PC-3 (cell line): ENCODE measurements around the gene LIPA. TPM values are rescaled to one million over a fixed set of nuclear protein-coding genes. Genes with fewer than 3 reads are reported as not detected.

ENCODE experiments used
- ATAC-seq: fragments of 200-7000 bp; cut with Tn5 transposase; 2 replicates; pipeline ENCODE4 v1.9.1; 2020; ENCODE audit warnings: mild to moderate bottlenecking, moderate library complexity
- BruUV-seq: library from RNA; stranded (reverse); fragments of 400-500 nt; replicated peaks from 2 replicates; lab custom pipeline; 2021; lab: Mats Ljungman, UMichigan
- CTCF ChIA-PET: fragments of 300-600 bp; sonication (Branson Sonifier 250); formaldehyde crosslinking; loops from one replicate; lab custom pipeline; 2022; ENCODE audit warnings: antibody characterized with exemption; lab: Charles Lee
- POLR2A ChIA-PET: fragments of 300-600 bp; sonication (Branson Sonifier 250); formaldehyde crosslinking; loops from one replicate; lab custom pipeline; 2022; ENCODE audit warnings: antibody characterized with exemption; ENCODE audit not compliant: unreplicated experiment; lab: Charles Lee
- DNase-seq: peaks from one replicate; pipeline ENCODE4 v3.0.0-alpha.2; 2015
- H2AFZ ChIP-seq: fragments of 300-600 bp; sonication (generic); 2 replicates; pipeline ENCODE4 v1.6.0; 2016; ENCODE audit warnings: antibody characterized with exemption, low read length
- H3F3A ChIP-seq: fragments of 300-600 bp; sonication (generic); one replicate; pipeline ENCODE4 v1.6.0; 2017; ENCODE audit warnings: antibody characterized with exemption, low read length, control low read depth, mild to moderate bottlenecking; ENCODE audit not compliant: unreplicated experiment
- H3K27ac ChIP-seq: fragments of 300-600 bp; sonication (generic); 2 replicates; pipeline ENCODE4 v1.5.1; 2016; ENCODE audit warnings: mild to moderate bottlenecking, low read length
- H3K27me3 ChIP-seq: fragments of 300-600 bp; sonication (generic); 2 replicates; pipeline ENCODE4 v1.6.1; 2016; ENCODE audit warnings: low read length, mixed read lengths
- H3K36me3 ChIP-seq: fragments of 300-600 bp; sonication (generic); 2 replicates; pipeline ENCODE4 v1.6.1; 2016; ENCODE audit warnings: low read depth, mixed run types, low read length, mixed read lengths
- H3K4me1 ChIP-seq: fragments of 300-600 bp; sonication (generic); 2 replicates; pipeline ENCODE4 v1.5.1; 2016; ENCODE audit warnings: low read length; ENCODE audit not compliant: insufficient read depth
- H3K4me2 ChIP-seq: fragments of 300-600 bp; sonication (generic); 2 replicates; pipeline ENCODE4 v1.6.0; 2016; ENCODE audit warnings: low read length
- H3K4me3 ChIP-seq: fragments of 300-600 bp; sonication (generic); 2 replicates; pipeline ENCODE4 v1.5.1; 2016; ENCODE audit warnings: mild to moderate bottlenecking, low read length, mixed read lengths
- H3K79me2 ChIP-seq: fragments of 300-600 bp; sonication (generic); 2 replicates; pipeline ENCODE4 v1.6.1; 2017; ENCODE audit warnings: low read length, mixed read lengths
- H3K9ac ChIP-seq: fragments of 300-600 bp; sonication (generic); 2 replicates; pipeline ENCODE4 v1.6.0; 2016; ENCODE audit warnings: mild to moderate bottlenecking, low read length
- H3K9me2 ChIP-seq: fragments of 300-600 bp; sonication (generic); replicated peaks from 2 replicates; pipeline ENCODE4 v1.6.1; 2016; ENCODE audit warnings: mixed run types, low read length, mixed read lengths
- H3K9me3 ChIP-seq: fragments of 300-600 bp; sonication (generic); 2 replicates; pipeline ENCODE4 v1.6.1; 2016; ENCODE audit warnings: low read length, mixed read lengths
- H4K20me1 ChIP-seq: fragments of 300-600 bp; sonication (generic); 2 replicates; pipeline ENCODE4 v1.6.1; 2016; ENCODE audit warnings: low read length, mixed read lengths
- CTCF ChIP-seq: fragments of 300-600 bp; sonication (generic); conservative IDR thresholded peaks from 2 replicates; pipeline ENCODE4 v1.5.1; 2017; ENCODE audit warnings: antibody characterized with exemption, low read depth, mild to moderate bottlenecking, low read length
- EZH2 ChIP-seq: fragments of 300-600 bp; sonication (generic); IDR thresholded peaks from one replicate; pipeline ENCODE4 v1.6.1; 2017; ENCODE audit warnings: antibody characterized with exemption, mild to moderate bottlenecking, low read length; ENCODE audit not compliant: unreplicated experiment
- EZH2phosphoT487 ChIP-seq: fragments of 300-600 bp; sonication (generic); IDR thresholded peaks from 2 replicates; pipeline ENCODE4 v1.6.1; 2018; ENCODE audit warnings: mild to moderate bottlenecking, antibody characterized with exemption, low read length, borderline replicate concordance
- intact Hi-C: fragments of 100-400 bp; cut with micrococcal nuclease; formaldehyde crosslinking; loops from 2 replicates; pipeline ENCODE4 v1.9.0; 2023
- total RNA-seq: library from RNA; depleted of rRNA; stranded (reverse); fragments of >200 nt; gene quantifications from 2 replicates; pipeline ENCODE4 v1.2.3, GENCODE V29; 2014

The LIPA gene
- total RNA-seq, 1 experiment from 2014 or later: 55.7 TPM

GRCh38 chr10:89206402-89207180 lies 45.0 kb downstream of the LIPA start:
- CTCF ChIA-PET: no interaction called here
- no peak for DNase-seq
- no TSS peak for BruUV-seq

DNA sequence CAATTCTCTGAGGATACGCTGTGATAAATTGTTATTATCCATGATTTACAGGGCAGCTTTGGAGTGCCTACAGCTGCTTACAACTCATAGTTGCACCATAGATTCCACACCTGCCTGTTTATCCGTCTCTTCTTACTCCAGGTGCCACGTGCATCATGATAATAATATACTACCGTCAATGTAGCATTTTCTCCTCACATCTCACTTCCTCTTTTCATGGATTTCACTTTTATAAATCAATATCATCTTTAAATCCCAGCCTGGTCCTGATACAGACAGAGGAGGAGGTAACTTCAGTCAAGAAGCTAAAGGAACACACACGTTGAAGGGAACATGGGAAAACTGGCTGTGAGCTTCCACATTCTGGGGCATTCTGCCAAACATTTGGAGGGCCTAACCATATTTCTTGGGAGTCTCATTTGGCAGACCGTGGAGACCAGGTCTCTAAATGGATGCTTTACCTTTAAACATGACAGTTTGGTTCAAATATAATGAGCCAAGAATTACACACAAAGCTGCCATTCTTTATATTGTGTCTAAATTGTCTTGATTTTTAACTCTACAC lies 46.9 kb downstream of the LIPA start:
- POLR2A ChIA-PET: no interaction called here
- Histone ChIP-seq H3K79me2 (no peaks in the 10 kb centered on the region), H3K27me3 (no peaks in the 10 kb centered on the region), H3K36me3 (no peaks in the 10 kb centered on the region), H3F3A (no peaks in the 10 kb centered on the region), H3K9me2 (no peaks in the 10 kb centered on the region), H3K9me3 (no peaks in the 10 kb centered on the region), H4K20me1 (no peaks in the 10 kb centered on the region), H2AFZ (no peak overlapping the region), H3K9ac (no peak overlapping the region), H3K4me3 (no peak overlapping the region), H3K4me1 (no peaks in the 10 kb centered on the region), H3K27ac (no peak overlapping the region), H3K4me2 (no peak overlapping the region)
- intact Hi-C loops: no loop called here
- BruUV-seq: no TSS peak
- TF ChIP-seq EZH2: no peak
- TF ChIP-seq CTCF: no peak
- no peak for TF ChIP-seq EZH2phosphoT487
- ATAC-seq: no peak
- CTCF ChIA-PET: no interaction called here
- no peak for DNase-seq

More at GRCh38 chr10:89206402-89207180, 45.0 kb downstream of the LIPA start:
- Histone ChIP-seq H3K9ac (no peak overlapping the region), H3K4me1 (no peaks in the 10 kb centered on the region), H3K36me3 (no peaks in the 10 kb centered on the region), H3K4me2 (peak overlapping the region; percentile 60), H2AFZ (peak overlapping the region; percentile 17; the same call in 1 of the 2 replicates), H3K9me3 (no peaks in the 10 kb centered on the region), H3F3A (no peaks in the 10 kb centered on the region), H3K9me2 (no peaks in the 10 kb centered on the region), H3K27me3 (no peaks in the 10 kb centered on the region), H3K27ac (no peak overlapping the region), H3K4me3 (no peak overlapping the region; the same call in 1 of the 2 replicates), H4K20me1 (no peaks in the 10 kb centered on the region), H3K79me2 (no peaks in the 10 kb centered on the region)
- TF ChIP-seq EZH2: no peak
- TF ChIP-seq CTCF: no peak
- no peak for TF ChIP-seq EZH2phosphoT487
- intact Hi-C loops: no loop called here
- ATAC-seq: no peak; the same call in 1 of the 2 replicates
- POLR2A ChIA-PET: no interaction called here

DNA sequence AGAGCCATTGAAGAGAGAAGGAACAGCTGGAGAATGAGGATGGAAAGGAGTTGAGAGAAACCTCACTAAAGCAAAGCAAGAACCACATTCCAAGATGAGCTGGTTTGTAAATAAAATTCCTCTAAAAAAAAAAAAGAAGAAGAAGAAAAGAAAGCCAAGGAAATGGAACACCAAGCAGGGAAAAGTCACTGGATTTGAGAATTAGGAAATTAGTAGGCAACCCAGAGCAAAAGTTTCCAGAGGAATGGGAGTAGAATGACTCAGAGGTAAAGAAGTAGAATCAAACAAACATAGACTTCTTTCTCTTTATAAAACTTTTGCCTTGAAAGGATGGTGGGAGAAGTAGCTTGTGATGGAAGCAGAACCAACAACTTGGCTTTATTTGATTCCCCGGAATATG lies 48.3 kb downstream of the LIPA start:
- Histone ChIP-seq H3K27ac (no peak overlapping the region), H3K4me3 (no peak overlapping the region), H3K9ac (no peak overlapping the region), H2AFZ (no peak overlapping the region), H3K4me2 (no peak overlapping the region), H4K20me1 (no peaks in the 10 kb centered on the region), H3K9me3 (no peaks in the 10 kb centered on the region), H3K9me2 (no peaks in the 10 kb centered on the region), H3F3A (no peaks in the 10 kb centered on the region), H3K79me2 (no peaks in the 10 kb centered on the region), H3K4me1 (no peaks in the 10 kb centered on the region), H3K27me3 (no peaks in the 10 kb centered on the region), H3K36me3 (no peaks in the 10 kb centered on the region)
- DNase-seq: no peak
- no TSS peak for BruUV-seq
- ATAC-seq: no peak
- TF ChIP-seq EZH2 (no peak), EZH2phosphoT487 (no peak), CTCF (no peak)
- intact Hi-C loops: no loop called here
- CTCF ChIA-PET: interaction anchor here (0.6 to 0.7 kb wide), 2 partner anchors 271 to 406 kb away, joined by 3 read pairs; no protein-coding TSS in a partner anchor
- POLR2A ChIA-PET: no interaction called here
